Activated T-helper 1 cell treated with Interleukin-2 at 50 U/mL for 16 hours (primary cell): Measurements from ENCODE around the gene GLG1.
"Not testable (repeated sequence)": the region's sequence is repeated elsewhere in the genome, so short reads cannot be mapped to it uniquely, and the experiment has no call there.

Source experiments
- DNase-seq: peaks from one replicate; pipeline ENCODE4 v3.0.0-alpha.2; 2020; ENCODE audit warnings: low read depth

GLG1 gene

GRCh38 chr16:74443624-74444346 lies 163.1 kb downstream of the GLG1 start:
- DNase-seq = not testable (repeated sequence)

GRCh38 chr16:74439685-74440084 lies 167.2 kb downstream of the GLG1 start:
- DNase-seq = no peak

GRCh38 chr16:74438492-74438979 lies 168.4 kb downstream of the GLG1 start:
- no peak for DNase-seq

- DNase-seq = no peak
These were observed 175.4 kb downstream of the GLG1 start for GRCh38 chr16:74431516-74431915.

- peak; percentile 13 for DNase-seq
These were observed 176.7 kb downstream of the GLG1 start for GRCh38 chr16:74430036-74430712.

- DNase-seq = not testable (repeated sequence)
These were observed 178.4 kb downstream of the GLG1 start for GRCh38 chr16:74428493-74428892.

DNA sequence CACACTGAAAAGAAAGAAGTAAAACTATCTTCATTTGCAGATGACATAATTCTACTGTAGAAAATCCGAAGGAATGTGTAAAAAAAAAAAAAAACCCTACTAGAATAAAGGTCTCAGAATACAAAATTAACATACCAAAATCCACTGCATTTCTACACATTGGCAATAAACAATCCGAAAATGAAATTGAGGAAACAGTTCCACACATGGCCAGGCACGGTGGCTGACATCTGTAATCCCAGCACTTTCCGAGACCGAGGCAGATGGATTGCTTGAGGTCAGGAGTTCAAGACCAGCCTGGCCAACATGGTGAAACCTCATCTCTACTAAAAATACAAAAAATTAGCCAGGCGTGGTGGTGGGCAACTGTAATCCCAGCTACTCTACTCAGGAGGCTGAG lies 181.2 kb downstream of the GLG1 start:
- not testable (repeated sequence) for DNase-seq

DNA sequence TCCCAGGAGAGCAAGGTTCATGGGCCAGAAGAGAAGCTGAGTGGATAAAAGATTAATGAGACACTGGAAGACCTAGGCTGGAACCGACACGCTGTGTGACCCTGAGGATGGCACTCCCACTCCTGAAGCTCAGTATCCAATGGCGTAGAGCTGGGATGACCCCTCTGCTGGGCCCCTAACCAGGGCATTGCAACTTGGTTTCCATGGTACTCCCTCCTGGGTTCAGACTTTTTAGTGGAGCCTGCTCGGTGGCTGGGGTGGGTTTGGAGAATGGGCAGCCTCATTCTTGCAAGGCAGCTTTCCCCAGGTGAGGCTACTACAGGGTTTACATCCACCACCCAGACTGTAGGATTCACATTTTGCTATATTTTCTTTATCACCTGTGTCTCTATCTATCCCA lies 183.2 kb downstream of the GLG1 start:
- not testable (repeated sequence) for DNase-seq

- DNase-seq = not testable (repeated sequence)
These were observed 184.8 kb downstream of the GLG1 start for GRCh38 chr16:74422086-74422485.

- not testable (repeated sequence) for DNase-seq
These were observed 185.5 kb downstream of the GLG1 start for GRCh38 chr16:74421482-74421785.

DNA sequence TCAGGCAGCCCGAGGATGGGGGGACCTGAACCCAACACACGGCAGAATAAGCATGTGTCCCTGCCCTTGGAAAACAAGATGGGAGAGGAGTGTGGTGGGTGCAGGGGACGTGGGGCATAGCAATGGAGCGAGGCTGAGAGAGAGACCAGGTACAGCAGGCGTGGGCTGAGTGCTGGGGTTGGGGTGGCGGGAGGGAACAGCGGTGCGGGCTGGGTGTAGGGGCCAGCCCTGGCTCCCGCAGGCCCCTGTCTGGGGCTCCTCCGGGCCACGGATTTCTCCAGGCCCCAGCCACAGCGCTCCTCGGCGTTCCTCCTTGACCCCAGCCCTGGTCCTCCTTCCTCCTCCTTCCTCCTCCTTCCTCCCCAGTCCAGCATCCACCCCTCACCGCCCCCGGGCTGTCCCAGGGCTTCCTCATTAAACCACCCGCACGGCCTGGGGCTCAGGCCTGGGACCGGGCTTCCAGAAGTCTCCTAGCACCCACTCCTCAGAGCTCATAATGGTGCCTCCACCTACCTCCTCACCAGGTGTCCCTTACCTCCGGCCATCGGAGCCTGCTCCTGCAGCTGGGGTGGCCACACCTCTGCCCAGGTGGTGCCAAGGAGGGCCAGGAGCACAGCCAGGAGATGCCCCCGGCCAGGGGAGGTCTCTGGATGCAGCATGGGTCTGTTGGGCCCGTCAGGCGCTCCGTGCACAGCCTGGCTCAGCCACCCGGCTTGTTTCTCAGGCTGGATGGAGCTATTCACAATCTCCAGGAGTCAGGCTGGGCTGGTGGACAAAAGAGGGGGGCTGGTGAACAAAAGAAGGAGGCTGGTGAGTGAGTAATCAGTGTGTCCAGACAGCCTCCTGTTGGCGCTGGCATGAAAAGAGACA lies 186.1 kb downstream of the GLG1 start, which contains the start of gene CLEC18B:
TSS of gene CLEC18B (minus strand) at position 867 of the 870 bp plus-strand sequence. CDS start at position 659, 208 bp downstream.
- DNase-seq = not testable (repeated sequence)

- not testable (repeated sequence) for DNase-seq
These were observed 187.1 kb downstream of the GLG1 start for GRCh38 chr16:74419811-74420210.

DNA sequence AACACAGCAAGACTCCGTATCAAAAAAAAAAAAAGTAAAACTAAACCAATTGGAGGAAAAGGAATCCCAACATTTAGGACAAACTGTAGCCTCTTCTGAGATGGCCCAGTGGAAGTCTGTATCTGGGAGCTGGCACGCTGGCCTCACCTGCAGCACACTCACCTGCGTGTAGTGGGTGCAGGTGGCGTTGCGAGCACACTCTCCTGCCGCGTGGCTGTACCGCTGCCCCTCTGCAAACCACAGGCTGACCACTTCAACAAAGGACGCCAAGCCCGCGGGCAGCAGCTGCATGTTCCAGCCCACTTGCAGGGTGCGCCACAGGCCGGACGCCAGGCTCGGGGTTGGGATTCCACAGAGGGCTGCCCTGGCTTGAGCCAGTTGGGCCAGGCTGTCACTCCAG lies 189.0 kb downstream of the GLG1 start:
- not testable (repeated sequence) for DNase-seq

DNA sequence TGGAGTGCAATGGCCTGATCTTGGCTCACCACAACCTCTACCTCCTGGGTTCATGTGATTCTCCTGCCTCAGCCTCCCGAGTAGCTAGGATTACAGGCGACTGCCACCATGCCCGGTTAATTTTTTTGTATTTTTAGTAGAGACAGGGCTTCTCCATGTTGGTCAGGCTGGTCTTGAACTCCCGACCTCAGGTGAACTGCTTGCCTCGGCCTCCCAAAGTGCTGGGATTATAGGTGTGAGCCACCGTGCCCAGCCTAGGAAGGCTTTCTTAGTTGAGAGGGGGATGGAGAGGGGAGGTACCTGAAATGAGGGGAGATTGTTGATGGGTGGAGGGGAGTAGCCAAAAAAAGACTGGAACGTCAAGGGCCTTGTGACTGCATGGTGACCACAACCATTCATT lies 193.0 kb downstream of the GLG1 start:
- DNase-seq = not testable (repeated sequence)

GRCh38 chr16:74413485-74413884 lies 193.4 kb downstream of the GLG1 start:
- DNase-seq = not testable (repeated sequence)

DNA sequence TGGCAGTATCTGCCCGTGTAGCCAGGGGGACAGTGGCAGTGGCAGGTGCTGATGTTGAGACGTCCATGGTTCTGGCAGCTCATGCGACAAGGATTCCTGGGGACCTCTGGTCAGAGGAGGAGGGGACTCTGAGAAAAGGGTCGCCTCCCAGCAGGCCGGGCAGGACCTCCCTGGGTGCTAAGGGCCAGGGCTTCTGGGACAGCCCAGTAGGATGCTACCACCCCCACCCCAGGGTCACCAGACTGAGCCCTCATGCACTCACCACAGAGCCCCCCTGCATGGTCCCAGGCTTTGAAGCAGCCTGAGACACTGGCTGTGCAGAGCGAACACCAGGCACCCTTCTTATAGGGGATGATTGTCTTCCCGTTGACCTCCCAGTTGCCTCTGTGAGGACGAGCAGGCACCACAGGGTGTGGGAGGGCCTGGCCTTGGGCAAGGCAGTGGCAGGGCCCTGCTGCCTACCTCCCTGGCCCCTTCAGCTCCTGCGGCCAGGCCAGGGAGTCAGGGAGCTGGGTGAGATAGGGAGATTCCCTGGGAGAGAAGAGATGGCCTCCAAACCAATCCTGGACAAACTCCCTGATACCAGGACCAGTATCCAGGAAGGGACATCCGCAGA lies 194.0 kb downstream of the GLG1 start:
- not testable (repeated sequence) for DNase-seq

- not testable (repeated sequence) for DNase-seq
These were observed 194.7 kb downstream of the GLG1 start for GRCh38 chr16:74412138-74412774.

DNA sequence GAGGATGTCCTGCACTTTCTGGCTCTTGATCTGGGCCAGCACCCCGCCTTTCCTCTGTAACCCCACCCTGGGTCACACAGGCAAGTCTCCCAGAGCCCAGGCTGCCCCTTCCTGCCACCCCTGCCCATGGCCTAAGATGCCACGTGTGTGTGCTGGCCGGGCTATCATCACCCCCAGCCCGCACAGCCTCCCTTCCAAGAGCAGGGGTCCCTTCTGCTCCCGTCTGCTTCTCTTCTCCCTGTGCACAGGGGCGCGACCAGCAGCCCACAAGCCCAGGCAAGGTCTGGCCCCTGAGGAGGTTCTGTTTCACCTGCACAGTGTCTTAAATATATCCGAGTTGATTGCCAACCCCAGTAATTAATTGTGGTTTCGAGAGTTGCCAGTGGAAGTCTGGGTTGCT lies 195.9 kb downstream of the GLG1 start:
- DNase-seq = not testable (repeated sequence)

- DNase-seq = not testable (repeated sequence)
These were observed 196.6 kb downstream of the GLG1 start for GRCh38 chr16:74410057-74410957.
